ENCODE data around the gene ADRA2C.

GRCh38 chr4:3733195-3733594 is 33.0 kb upstream of the ADRA2C start:
- TF ChIP-seq FOSL2 (IDR thresholded peaks at IDR 0.05; ENCODE audit: borderline replicate concordance, low read depth): no peak
- TF ChIP-seq RCOR1 (IDR thresholded peaks at IDR 0.05; ENCODE audit: low read length): no peak
- TF ChIP-seq CTCF (IDR thresholded peaks at IDR 0.05): no peak
